DND-41 (cell line): ENCODE data around the gene CD151.

ENCODE experiments used
- ATAC-seq: fragments of 200-7000 bp; cut with Tn5 transposase; 3 replicates; pipeline ENCODE4 v1.9.1; 2021; ENCODE audit warnings: low read depth; ENCODE audit not compliant: insufficient read depth
- DNase-seq: peaks from one replicate; pipeline ENCODE4 v3.0.0-alpha.2; 2020
- H2AFZ ChIP-seq: 2 replicates; pipeline ENCODE4 v1.6.0; 2012; ENCODE audit warnings: low read depth, low read length
- H3K27ac ChIP-seq: 2 replicates; pipeline ENCODE4 v1.5.1; 2012; ENCODE audit warnings: low read length, inconsistent platforms
- H3K27me3 ChIP-seq: fragments of 200-600 bp; sonication (generic); 2 replicates; pipeline ENCODE4 v1.6.0; 2012; ENCODE audit warnings: low read length, mild to moderate bottlenecking, inconsistent platforms; ENCODE audit not compliant: insufficient read depth, poor library complexity
- H3K36me3 ChIP-seq: 2 replicates; pipeline ENCODE4 v1.5.1; 2012; ENCODE audit warnings: low read length, inconsistent platforms; ENCODE audit not compliant: insufficient read depth
- H3K4me1 ChIP-seq: 2 replicates; pipeline ENCODE4 v1.5.1; 2012; ENCODE audit warnings: mild to moderate bottlenecking, low read length; ENCODE audit not compliant: insufficient read depth
- H3K4me2 ChIP-seq: 2 replicates; pipeline ENCODE4 v1.6.0; 2012; ENCODE audit warnings: mild to moderate bottlenecking, moderate library complexity, low read length, inconsistent platforms; ENCODE audit not compliant: insufficient read depth
- H3K4me3 ChIP-seq, 2 experiments: fragments of 200-600 bp in 1 of 2; shearing (Covaris generic) in 1 of 2; 2 replicates each; pipeline ENCODE4 v1.5.1; 2012 to 2016; ENCODE audit warnings: inconsistent platforms in 2 of 2, low read length in 2 of 2, mild to moderate bottlenecking in 2 of 2, low read depth in 1 of 2, moderate library complexity in 1 of 2
- H3K79me2 ChIP-seq: 2 replicates; pipeline ENCODE4 v1.6.0; 2012; ENCODE audit warnings: low read length, inconsistent platforms; ENCODE audit not compliant: insufficient read depth
- H3K9ac ChIP-seq: 2 replicates; pipeline ENCODE4 v1.6.0; 2012; ENCODE audit warnings: low read depth, mild to moderate bottlenecking, inconsistent platforms, low read length, moderate library complexity
- H3K9me3 ChIP-seq: 2 replicates; pipeline ENCODE4 v1.5.1; 2012; ENCODE audit warnings: low read length, moderate library complexity, mild to moderate bottlenecking, inconsistent platforms; ENCODE audit not compliant: insufficient read depth, severe bottlenecking
- H4K20me1 ChIP-seq: 2 replicates; pipeline ENCODE4 v1.6.0; 2012; ENCODE audit warnings: low read length; ENCODE audit not compliant: insufficient read depth
- CTCF ChIP-seq: IDR thresholded peaks from 2 replicates; pipeline ENCODE4 v1.5.1; 2012; ENCODE audit warnings: borderline replicate concordance, low read length, moderate library complexity, mild to moderate bottlenecking; ENCODE audit not compliant: poor library complexity, severe bottlenecking; ENCODE audit errors: extremely low read depth
- EZH2 ChIP-seq: IDR thresholded peaks from 3 replicates; pipeline ENCODE4 v1.6.1; 2012; ENCODE audit warnings: borderline replicate concordance, low read depth, mild to moderate bottlenecking, moderate library complexity, low read length, inconsistent platforms; ENCODE audit not compliant: severe bottlenecking

Gene CD151

GRCh38 chr11:825366-826226 is 7.2 kb upstream of the CD151 start:
- no peak overlapping the region for H3K4me3 ChIP-seq
- DNase-seq (no peak), ATAC-seq (no peak)
- peak overlapping the region; percentile 80 for H3K4me2 ChIP-seq
- H3K27me3 ChIP-seq = peaks cover 41% of the 10 kb centered on the region
- H4K20me1 ChIP-seq = peaks cover 41% of the 10 kb centered on the region
- peaks cover 39% of the 10 kb centered on the region for H3K36me3 ChIP-seq
- H3K27ac ChIP-seq = no peak overlapping the region
- no peak overlapping the region for H2AFZ ChIP-seq
- H3K79me2 ChIP-seq = peaks cover 14% of the 10 kb centered on the region
- no peaks in the 10 kb centered on the region for H3K9me3 ChIP-seq
- TF ChIP-seq CTCF = no peak
- no peak for TF ChIP-seq EZH2
- peaks cover 30% of the 10 kb centered on the region for H3K4me1 ChIP-seq
- H3K9ac ChIP-seq = no peak overlapping the region

GRCh38 chr11:826227-826621 is 6.5 kb upstream of the CD151 start:
- H3K4me3 ChIP-seq = peak overlapping the region in 1 of 2 experiments; percentile 4; a peak in 1 of 4 replicates

GRCh38 chr11:826836-827145 is 6.0 kb upstream of the CD151 start:
- Histone ChIP-seq H3K27me3 (peaks cover 53% of the 10 kb centered on the region), H3K9me3 (no peaks in the 10 kb centered on the region), H3K4me2 (peak overlapping the region; percentile 80), H3K9ac (peak overlapping the region; percentile 48; the same call in 1 of the 2 replicates), H2AFZ (no peak overlapping the region), H3K4me3 (peak overlapping the region in 1 of 2 experiments; percentile 53; a peak in 3 of 4 replicates), H3K36me3 (peaks cover 29% of the 10 kb centered on the region), H4K20me1 (peaks cover 29% of the 10 kb centered on the region), H3K79me2 (peaks cover 3% of the 10 kb centered on the region; the same call in 1 of the 2 replicates), H3K27ac (no peak overlapping the region), H3K4me1 (peaks cover 20% of the 10 kb centered on the region)
- no peak for TF ChIP-seq CTCF
- peak; percentile 99 for TF ChIP-seq EZH2
- DNase-seq (peak; percentile 33), ATAC-seq (peak; percentile 48)

More at GRCh38 chr11:826227-826621, 6.5 kb upstream of the CD151 start:
- Histone ChIP-seq H3K9me3 (no peaks in the 10 kb centered on the region), H2AFZ (no peak overlapping the region), H3K27me3 (peaks cover 47% of the 10 kb centered on the region), H3K9ac (peak overlapping the region; percentile 48; the same call in 1 of the 2 replicates), H3K79me2 (peaks cover 7% of the 10 kb centered on the region), H3K27ac (no peak overlapping the region), H4K20me1 (peaks cover 35% of the 10 kb centered on the region), H3K4me2 (peak overlapping the region; percentile 80), H3K36me3 (peaks cover 35% of the 10 kb centered on the region), H3K4me1 (peaks cover 24% of the 10 kb centered on the region)
- ATAC-seq = no peak
- no peak for DNase-seq
- no peak for TF ChIP-seq CTCF
- no peak for TF ChIP-seq EZH2
